ENCODE measurements around the gene GPC4. TPM values are rescaled to one million over a fixed set of nuclear protein-coding genes. Genes with fewer than 3 reads are reported as not detected.

Gene GPC4
- total and polyA plus RNA-seq, 8 donors = 34.4 to 66.8 (median 56.6) TPM

GRCh38 chrX:133437766-133438165, 22.5 kb upstream of the GPC4 start:
- H3K36me3 ChIP-seq = no peaks in the 10 kb centered on the region
- intact Hi-C loops (cut with DNase I) = no loop called here
- H3K4me1 ChIP-seq = no peaks in the 10 kb centered on the region
- ATAC-seq = no peak
- H3K9me3 ChIP-seq = no peaks in the 10 kb centered on the region
- H3K4me3 ChIP-seq = no peak overlapping the region
- no peak overlapping the region for H3K27ac ChIP-seq
- no peak for TF ChIP-seq CTCF (IDR thresholded peaks at IDR 0.05)
- no peaks in the 10 kb centered on the region for H3K27me3 ChIP-seq
- DNase-seq = no peak

- H3K27me3 ChIP-seq = no peaks in the 10 kb centered on the region
- no peaks in the 10 kb centered on the region for H3K4me1 ChIP-seq
- no peak for TF ChIP-seq CTCF (IDR thresholded peaks at IDR 0.05)
- no peak overlapping the region for H3K4me3 ChIP-seq
- no peaks in the 10 kb centered on the region for H3K36me3 ChIP-seq
- no peak overlapping the region for H3K27ac ChIP-seq
- H3K9me3 ChIP-seq = no peaks in the 10 kb centered on the region
- DNase-seq = no peak
- intact Hi-C loops (cut with DNase I) = no loop called here
- no peak for ATAC-seq
Measured at GRCh38 chrX:133437356-133437755, 22.1 kb upstream of the GPC4 start.

- DNase-seq = peak in 1 of 4 donors; percentile 47
- Histone ChIP-seq H3K9me3 (no peaks in the 10 kb centered on the region), H3K27ac (no peak overlapping the region), H3K4me3 (no peak overlapping the region), H3K27me3 (no peaks in the 10 kb centered on the region), H3K36me3 (no peaks in the 10 kb centered on the region), H3K4me1 (no peaks in the 10 kb centered on the region)
- intact Hi-C loops (cut with DNase I) = no loop called here
- no peak for TF ChIP-seq CTCF (IDR thresholded peaks at IDR 0.05)
- peak; percentile 90 for ATAC-seq
Measured at GRCh38 chrX:133435544-133436124, 20.3 kb upstream of the GPC4 start.

- intact Hi-C loops (cut with DNase I) = no loop called here
- no peak for DNase-seq
- Histone ChIP-seq H3K36me3 (no peaks in the 10 kb centered on the region), H3K27ac (no peak overlapping the region), H3K27me3 (no peaks in the 10 kb centered on the region), H3K9me3 (no peaks in the 10 kb centered on the region), H3K4me3 (no peak overlapping the region), H3K4me1 (no peaks in the 10 kb centered on the region)
- ATAC-seq = no peak
- TF ChIP-seq CTCF (IDR thresholded peaks at IDR 0.05) = no peak
Measured at GRCh38 chrX:133434197-133434820, 19.0 kb upstream of the GPC4 start.

- H3K27ac ChIP-seq = no peak overlapping the region
- no peak for DNase-seq
- intact Hi-C loops (cut with DNase I) = no loop called here
- H3K4me3 ChIP-seq = no peak overlapping the region
- no peak for TF ChIP-seq CTCF (IDR thresholded peaks at IDR 0.05)
- H3K4me1 ChIP-seq = peaks cover 0 to 3% of the 10 kb centered on the region in 2 donors
- no peaks in the 10 kb centered on the region for H3K9me3 ChIP-seq
- peaks cover 0 to 31% of the 10 kb centered on the region in 2 donors for H3K27me3 ChIP-seq
- H3K36me3 ChIP-seq = no peaks in the 10 kb centered on the region
- ATAC-seq = no peak
Measured at GRCh38 chrX:133419911-133420310, 4.6 kb upstream of the GPC4 start.

Measured in left lung (tissue), 10 donors.